ENCODE measurements around the gene C12orf42.

Gene C12orf42

GRCh38 chr12:103422746-103423515 lies 72.8 kb downstream of the C12orf42 start:
- DNase-seq = no peak

- DNase-seq = no peak
These were observed 73.4 kb downstream of the C12orf42 start for GRCh38 chr12:103422328-103422727.

GRCh38 chr12:103421402-103421801 lies 74.4 kb downstream of the C12orf42 start:
- DNase-seq = no peak

- no peak for DNase-seq
These were observed 80.1 kb downstream of the C12orf42 start for GRCh38 chr12:103415681-103416080.

- no peak for DNase-seq
These were observed 94.3 kb downstream of the C12orf42 start for GRCh38 chr12:103401421-103401820.

- no peak for DNase-seq
These were observed 95.8 kb downstream of the C12orf42 start for GRCh38 chr12:103399986-103400385.

GRCh38 chr12:103397536-103397935 lies 98.2 kb downstream of the C12orf42 start:
- no peak for DNase-seq

- no peak for DNase-seq
These were observed 103.0 kb downstream of the C12orf42 start for GRCh38 chr12:103392722-103393121.

GRCh38 chr12:103391103-103391502 lies 104.7 kb downstream of the C12orf42 start:
- DNase-seq = no peak

- DNase-seq = no peak
These were observed 108.4 kb downstream of the C12orf42 start for GRCh38 chr12:103387385-103387784.

GRCh38 chr12:103386451-103386850 lies 109.3 kb downstream of the C12orf42 start:
- DNase-seq = no peak

- DNase-seq = no peak
These were observed 112.9 kb downstream of the C12orf42 start for GRCh38 chr12:103382736-103383346.

- no peak for DNase-seq
These were observed 113.6 kb downstream of the C12orf42 start for GRCh38 chr12:103382119-103382518.

GRCh38 chr12:103379670-103380069 lies 116.1 kb downstream of the C12orf42 start:
- no peak for DNase-seq

GRCh38 chr12:103373088-103373523 lies 122.7 kb downstream of the C12orf42 start:
- DNase-seq = no peak

- DNase-seq = no peak
These were observed 125.8 kb downstream of the C12orf42 start for GRCh38 chr12:103369929-103370328.

- DNase-seq = no peak
These were observed 127.6 kb downstream of the C12orf42 start for GRCh38 chr12:103368167-103368566.

GRCh38 chr12:103354403-103354802 lies 141.4 kb downstream of the C12orf42 start:
- DNase-seq = no peak

GRCh38 chr12:103353913-103354312 lies 141.9 kb downstream of the C12orf42 start:
- DNase-seq = no peak

- DNase-seq = no peak
These were observed 145.7 kb downstream of the C12orf42 start for GRCh38 chr12:103350116-103350515.

- no peak for DNase-seq
These were observed 146.8 kb downstream of the C12orf42 start for GRCh38 chr12:103348935-103349334.

- DNase-seq = no peak
These were observed 158.8 kb downstream of the C12orf42 start for GRCh38 chr12:103336940-103337339.

GRCh38 chr12:103334466-103334865 lies 161.3 kb downstream of the C12orf42 start:
- no peak for DNase-seq

GRCh38 chr12:103333676-103334075 lies 162.1 kb downstream of the C12orf42 start:
- DNase-seq = no peak

- DNase-seq = no peak
These were observed 164.1 kb downstream of the C12orf42 start for GRCh38 chr12:103331643-103332042.

Data from stimulated activated CD4-positive, alpha-beta T cell treated with anti-CD3 and anti-CD28 coated beads, Interleukin-4, amount 100 ng/mL, for 24 hours (primary cell).